Activated CD4-positive, alpha-beta T cell treated with anti-CD3 and anti-CD28 coated beads, Interleukin-2, amount 10 ng/mL, durations not matched to agents 7 days and 5 days (primary cell): Measurements from ENCODE around the gene NDC1. TPM values are rescaled to one million over a fixed set of nuclear protein-coding genes. Genes with fewer than 3 reads are reported as not detected.
A peak's percentile ranks its signal among the peaks of the same experiment; 100 is the strongest.

Experiments used
- CTCF ChIA-PET: fragments of 350-600 bp; sonication (Branson Sonifier 250); formaldehyde crosslinking; loops from one replicate; lab custom pipeline; 2021; ENCODE audit warnings: antibody characterized with exemption; lab: Charles Lee
- POLR2A ChIA-PET: fragments of 350-600 bp; sonication (Branson Sonifier 250); formaldehyde crosslinking; loops from one replicate; lab custom pipeline; 2021; ENCODE audit warnings: antibody characterized with exemption; lab: Charles Lee
- DNase-seq: peaks from one replicate; pipeline ENCODE4 v3.0.0-alpha.2; 2020
- H3K27ac Mint-ChIP-seq: one replicate; pipeline ENCODE4 v1.8.0; 2021; ENCODE audit warnings: mild to moderate bottlenecking, moderate library complexity, mixed read lengths
- H3K27me3 Mint-ChIP-seq: one replicate; pipeline ENCODE4 v1.8.0; 2021; ENCODE audit warnings: mixed read lengths
- H3K36me3 Mint-ChIP-seq: one replicate; pipeline ENCODE4 v1.8.0; 2021; ENCODE audit warnings: low read depth, mixed read lengths
- H3K4me1 Mint-ChIP-seq: one replicate; pipeline ENCODE4 v1.8.0; 2021; ENCODE audit warnings: mixed read lengths
- H3K4me3 Mint-ChIP-seq: one replicate; pipeline ENCODE4 v1.8.0; 2021; ENCODE audit warnings: mild to moderate bottlenecking, moderate library complexity, mixed read lengths
- H3K9me3 Mint-ChIP-seq: one replicate; pipeline ENCODE4 v1.8.0; 2021; ENCODE audit warnings: mixed read lengths
- total RNA-seq, 2 experiments: library from RNA; stranded (reverse); gene quantifications; one replicate each; pipeline ENCODE4 v1.2.3, GENCODE V29; 2021

The NDC1 gene
- total RNA-seq, 2 experiments from 2014 or later, result 25.4 to 26.6 TPM

- Mint-ChIP-seq H3K27me3 (peaks cover 51% of the 10 kb centered on the region), H3K4me1 (peaks cover 2% of the 10 kb centered on the region), H3K4me3 (no peak overlapping the region), H3K36me3 (no peaks in the 10 kb centered on the region), H3K27ac (no peak overlapping the region), H3K9me3 (no peaks in the 10 kb centered on the region)
- DNase-seq, result no peak
- ChIA-PET CTCF (interaction anchor here (0.7 kb wide), 1 partner anchor 250 kb away, joined by 3 read pairs; no protein-coding TSS in a partner anchor), POLR2A (no interaction called here)
Observed at GRCh38 chr1:53733975-53734649, 104.0 kb downstream of the NDC1 start.

DNA sequence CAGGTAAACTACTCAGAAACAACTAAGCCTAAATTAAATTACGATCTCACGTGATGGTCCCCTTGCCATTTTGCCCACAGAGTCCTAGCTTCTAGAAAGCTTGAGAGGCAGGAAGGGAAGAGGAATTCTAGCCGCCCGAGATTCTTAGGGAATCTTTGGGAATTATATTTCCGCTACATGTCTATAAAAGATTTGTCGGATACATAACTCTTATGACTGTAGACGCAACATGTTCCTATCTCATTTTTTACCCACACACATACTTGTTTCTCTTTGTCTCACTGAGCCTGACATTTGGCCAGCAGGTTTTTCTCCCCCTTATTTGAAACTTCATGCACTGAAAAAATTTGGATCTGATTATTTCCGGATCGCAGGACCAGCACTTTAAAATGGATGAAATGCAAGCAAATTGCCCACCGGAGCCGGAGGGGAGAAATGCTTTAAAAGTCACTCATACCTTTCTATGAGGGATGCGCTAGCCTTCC lies 104.6 kb downstream of the NDC1 start:
- POLR2A ChIA-PET, result interaction anchor here (0.8 kb wide), 1 partner anchor 630 kb away, joined by 4 read pairs; no protein-coding TSS in a partner anchor
- H3K27me3 Mint-ChIP-seq, result peaks cover 51% of the 10 kb centered on the region

GRCh38 chr1:53732912-53733317 lies 105.2 kb downstream of the NDC1 start:
- H3K27me3 Mint-ChIP-seq, result peaks cover 47% of the 10 kb centered on the region
- H3K9me3 Mint-ChIP-seq, result no peaks in the 10 kb centered on the region
- POLR2A ChIA-PET, result interaction anchor here (0.8 kb wide), 1 partner anchor 631 kb away, joined by 4 read pairs; no protein-coding TSS in a partner anchor
- CTCF ChIA-PET, result interaction anchor here (0.6 to 0.9 kb wide), 2 partner anchors 12 to 1122 kb away, joined by 3 to 4 read pairs; no protein-coding TSS in a partner anchor
- no peaks in the 10 kb centered on the region for H3K36me3 Mint-ChIP-seq
- H3K27ac Mint-ChIP-seq, result no peak overlapping the region
- no peak overlapping the region for H3K4me3 Mint-ChIP-seq
- H3K4me1 Mint-ChIP-seq, result peaks cover 2% of the 10 kb centered on the region
- no peak for DNase-seq

More for the DNA sequence above, 104.6 kb downstream of the NDC1 start:
- H3K36me3 Mint-ChIP-seq, result no peaks in the 10 kb centered on the region
- H3K27ac Mint-ChIP-seq, result no peak overlapping the region
- H3K4me1 Mint-ChIP-seq, result peaks cover 2% of the 10 kb centered on the region
- DNase-seq, result no peak
- no peak overlapping the region for H3K4me3 Mint-ChIP-seq
- CTCF ChIA-PET, result interaction anchor here (0.7 to 0.9 kb wide), 2 partner anchors 12 to 249 kb away, joined by 3 to 4 read pairs; no protein-coding TSS in a partner anchor
- no peaks in the 10 kb centered on the region for H3K9me3 Mint-ChIP-seq

- Mint-ChIP-seq H3K27ac (no peak overlapping the region), H3K9me3 (no peaks in the 10 kb centered on the region), H3K4me3 (no peak overlapping the region), H3K27me3 (peaks cover 45% of the 10 kb centered on the region), H3K36me3 (no peaks in the 10 kb centered on the region), H3K4me1 (peaks cover under 1% of the 10 kb centered on the region)
- ChIA-PET CTCF (interaction anchor here (0.6 kb wide), 1 partner anchor 1123 kb away, joined by 3 read pairs; no protein-coding TSS in a partner anchor), POLR2A (no interaction called here)
- DNase-seq, result no peak
Observed at GRCh38 chr1:53732409-53732808, 105.7 kb downstream of the NDC1 start.

DNA sequence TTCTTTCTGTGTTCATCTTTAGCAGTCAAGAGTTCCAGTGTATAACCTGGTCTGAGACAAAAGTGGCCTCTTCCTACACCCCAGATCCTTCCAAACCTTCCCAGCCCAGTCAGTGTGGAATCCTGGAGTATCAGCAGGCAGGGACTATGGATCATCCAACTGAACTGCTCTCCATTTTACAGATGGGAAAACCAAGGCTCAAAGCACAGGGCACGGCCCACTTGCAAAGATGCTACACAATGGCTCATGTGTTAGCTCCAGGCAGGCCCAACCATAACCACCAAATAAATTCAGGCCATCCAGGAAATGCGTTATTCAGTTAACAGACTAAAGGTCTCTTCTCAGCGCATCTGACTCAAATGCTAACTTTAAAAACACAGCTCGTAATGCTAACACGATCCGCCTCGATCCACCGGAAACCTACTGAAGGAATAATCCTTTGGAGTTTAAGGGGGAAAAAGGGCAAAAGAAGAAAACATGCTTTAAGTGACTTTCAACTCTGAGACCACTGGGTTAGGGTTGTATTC lies 106.3 kb downstream of the NDC1 start:
- H3K9me3 Mint-ChIP-seq, result no peaks in the 10 kb centered on the region
- H3K27ac Mint-ChIP-seq, result no peak overlapping the region
- ChIA-PET POLR2A (no interaction called here), CTCF (no interaction called here)
- no peak overlapping the region for H3K4me3 Mint-ChIP-seq
- no peaks in the 10 kb centered on the region for H3K36me3 Mint-ChIP-seq
- no peak for DNase-seq
- H3K27me3 Mint-ChIP-seq, result peaks cover 40% of the 10 kb centered on the region
- no peaks in the 10 kb centered on the region for H3K4me1 Mint-ChIP-seq

GRCh38 chr1:53731043-53731600 lies 107.0 kb downstream of the NDC1 start:
- DNase-seq, result no peak
- Mint-ChIP-seq H3K9me3 (no peaks in the 10 kb centered on the region), H3K4me3 (no peak overlapping the region), H3K4me1 (no peaks in the 10 kb centered on the region), H3K36me3 (no peaks in the 10 kb centered on the region), H3K27ac (no peak overlapping the region), H3K27me3 (peaks cover 32% of the 10 kb centered on the region)
- CTCF ChIA-PET, result no interaction called here
- POLR2A ChIA-PET, result no interaction called here

GRCh38 chr1:53730224-53730865 lies 107.8 kb downstream of the NDC1 start:
- Mint-ChIP-seq H3K9me3 (no peaks in the 10 kb centered on the region), H3K27ac (no peak overlapping the region), H3K36me3 (no peaks in the 10 kb centered on the region), H3K4me3 (no peak overlapping the region), H3K4me1 (no peaks in the 10 kb centered on the region), H3K27me3 (peaks cover 25% of the 10 kb centered on the region)
- ChIA-PET POLR2A (no interaction called here), CTCF (no interaction called here)
- no peak for DNase-seq

GRCh38 chr1:53729456-53730223 lies 108.5 kb downstream of the NDC1 start:
- Mint-ChIP-seq H3K27me3 (peaks cover 24% of the 10 kb centered on the region), H3K9me3 (no peaks in the 10 kb centered on the region), H3K27ac (no peak overlapping the region), H3K4me1 (no peaks in the 10 kb centered on the region), H3K36me3 (no peaks in the 10 kb centered on the region), H3K4me3 (no peak overlapping the region)
- ChIA-PET POLR2A (no interaction called here), CTCF (no interaction called here)
- DNase-seq, result no peak

GRCh38 chr1:53728702-53729455 lies 109.2 kb downstream of the NDC1 start:
- no peaks in the 10 kb centered on the region for H3K9me3 Mint-ChIP-seq
- POLR2A ChIA-PET, result no interaction called here
- H3K4me3 Mint-ChIP-seq, result no peak overlapping the region
- peaks cover 18% of the 10 kb centered on the region for H3K27me3 Mint-ChIP-seq
- no peak for DNase-seq
- no peaks in the 10 kb centered on the region for H3K4me1 Mint-ChIP-seq
- CTCF ChIA-PET, result no interaction called here
- H3K36me3 Mint-ChIP-seq, result no peaks in the 10 kb centered on the region
- no peak overlapping the region for H3K27ac Mint-ChIP-seq

GRCh38 chr1:53728196-53728595 lies 109.9 kb downstream of the NDC1 start:
- CTCF ChIA-PET, result no interaction called here
- H3K4me1 Mint-ChIP-seq, result no peaks in the 10 kb centered on the region
- DNase-seq, result no peak

GRCh38 chr1:53727461-53728092 lies 110.5 kb downstream of the NDC1 start:
- Mint-ChIP-seq H3K36me3 (no peaks in the 10 kb centered on the region), H3K9me3 (no peaks in the 10 kb centered on the region), H3K27ac (no peak overlapping the region), H3K27me3 (peaks cover 12% of the 10 kb centered on the region), H3K4me3 (no peak overlapping the region), H3K4me1 (no peaks in the 10 kb centered on the region)
- ChIA-PET CTCF (interaction anchor here (0.6 kb wide), 1 partner anchor 317 kb away, joined by 3 read pairs; no protein-coding TSS in a partner anchor), POLR2A (no interaction called here)
- DNase-seq, result no peak

More at GRCh38 chr1:53728196-53728595, 109.9 kb downstream of the NDC1 start:
- H3K27ac Mint-ChIP-seq, result peak overlapping the region; percentile 28
- no peaks in the 10 kb centered on the region for H3K9me3 Mint-ChIP-seq
- no peak overlapping the region for H3K4me3 Mint-ChIP-seq
- no peaks in the 10 kb centered on the region for H3K36me3 Mint-ChIP-seq
- POLR2A ChIA-PET, result no interaction called here
- peaks cover 15% of the 10 kb centered on the region for H3K27me3 Mint-ChIP-seq
